SK-N-SH treated with all-trans-retinoic acid at 6 μM for 48 hours (cell line): ENCODE results near the gene FAM229A.

Source experiments
- OSR1 ChIP-seq: fragments of 250-450 bp; sonication (Bioruptor Pico); IDR thresholded peaks from 2 replicates; pipeline ENCODE4 v1.8.0; 2022; ENCODE audit warnings: moderate library complexity, mild to moderate bottlenecking, inconsistent platforms
- PATZ1 ChIP-seq: fragments of 250-450 bp; sonication (Bioruptor Pico); IDR thresholded peaks from 2 replicates; pipeline ENCODE4 v1.8.0; 2020; ENCODE audit warnings: mild to moderate bottlenecking, moderate library complexity, borderline replicate concordance
- RARB ChIP-seq: fragments of 250-450 bp; sonication (Bioruptor Pico); IDR thresholded peaks from 2 replicates; pipeline ENCODE4 v1.8.0; 2021; ENCODE audit warnings: mild to moderate bottlenecking, moderate library complexity
- TCF4 ChIP-seq: fragments of 250-450 bp; sonication (Bioruptor Pico); IDR thresholded peaks from 2 replicates; pipeline ENCODE4 v1.8.0; 2021; ENCODE audit warnings: mild to moderate bottlenecking, moderate library complexity, borderline replicate concordance
- ZFP3 ChIP-seq: fragments of 250-450 bp; sonication (Bioruptor Pico); IDR thresholded peaks from 2 replicates; pipeline ENCODE4 v1.5.0; 2020; ENCODE audit warnings: mild to moderate bottlenecking, moderate library complexity
- ZFP30 ChIP-seq: fragments of 450-650 bp; formaldehyde crosslinking; IDR thresholded peaks from 2 replicates; pipeline ENCODE4 v1.5.0; 2022; ENCODE audit warnings: mild to moderate bottlenecking, moderate library complexity
- ZNF70 ChIP-seq: fragments of 450-650 bp; formaldehyde crosslinking; IDR thresholded peaks from 2 replicates; pipeline ENCODE4 v1.5.0; 2020; ENCODE audit warnings: mild to moderate bottlenecking, moderate library complexity
- ZNF8 ChIP-seq: fragments of 450-650 bp; formaldehyde crosslinking; IDR thresholded peaks from 2 replicates; pipeline ENCODE4 v1.5.0; 2020; ENCODE audit warnings: mild to moderate bottlenecking, moderate library complexity
- TF ChIP-seq, protein P1 (sequence below): fragments of 250-450 bp; sonication (Bioruptor Pico); IDR thresholded peaks from 2 replicates; pipeline ENCODE4 v1.8.0; 2021; ENCODE audit warnings: low read depth, mild to moderate bottlenecking, moderate library complexity, borderline replicate concordance

DNA sequence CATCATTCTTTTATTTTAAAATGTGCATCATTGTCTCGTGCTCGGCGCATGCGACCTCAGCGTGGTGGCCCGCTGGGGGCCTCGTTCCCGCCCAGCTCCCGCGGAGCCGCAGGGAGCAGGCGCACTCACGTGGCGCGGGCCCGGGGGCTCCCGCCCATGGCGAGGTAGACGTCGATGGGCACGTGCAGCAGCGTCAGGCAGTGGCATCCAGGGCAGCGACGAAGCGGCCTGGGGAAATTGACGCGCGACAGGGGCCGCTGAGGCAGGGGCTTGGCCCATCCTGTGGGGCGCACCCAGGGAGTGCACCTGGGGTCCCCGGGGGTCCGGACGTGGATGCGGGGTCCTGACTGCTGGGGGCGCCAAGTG is 994 bp downstream of the FAM229A start:
- TF ChIP-seq OSR1 (CRISPR knock-in tag) = no peak
- no peak for TF ChIP-seq ZFP3 (CRISPR knock-in tag)
- TF ChIP-seq, protein P1, sequence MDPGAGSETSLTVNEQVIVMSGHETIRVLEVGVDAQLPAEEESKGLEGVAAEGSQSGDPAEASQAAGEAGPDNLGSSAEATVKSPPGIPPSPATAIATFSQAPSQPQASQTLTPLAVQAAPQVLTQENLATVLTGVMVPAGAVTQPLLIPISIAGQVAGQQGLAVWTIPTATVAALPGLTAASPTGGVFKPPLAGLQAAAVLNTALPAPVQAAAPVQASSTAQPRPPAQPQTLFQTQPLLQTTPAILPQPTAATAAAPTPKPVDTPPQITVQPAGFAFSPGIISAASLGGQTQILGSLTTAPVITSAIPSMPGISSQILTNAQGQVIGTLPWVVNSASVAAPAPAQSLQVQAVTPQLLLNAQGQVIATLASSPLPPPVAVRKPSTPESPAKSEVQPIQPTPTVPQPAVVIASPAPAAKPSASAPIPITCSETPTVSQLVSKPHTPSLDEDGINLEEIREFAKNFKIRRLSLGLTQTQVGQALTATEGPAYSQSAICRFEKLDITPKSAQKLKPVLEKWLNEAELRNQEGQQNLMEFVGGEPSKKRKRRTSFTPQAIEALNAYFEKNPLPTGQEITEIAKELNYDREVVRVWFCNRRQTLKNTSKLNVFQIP (CRISPR knock-in tag) = no peak
- TF ChIP-seq ZNF70 (CRISPR knock-in tag) = no peak
- TF ChIP-seq ZFP30 = no peak
- TF ChIP-seq ZNF8 = no peak
- TF ChIP-seq PATZ1 (CRISPR knock-in tag) = no peak
- no peak for TF ChIP-seq RARB (CRISPR knock-in tag)
- no peak for TF ChIP-seq TCF4
